ENCODE measurements around the gene RHPN2.

DNA sequence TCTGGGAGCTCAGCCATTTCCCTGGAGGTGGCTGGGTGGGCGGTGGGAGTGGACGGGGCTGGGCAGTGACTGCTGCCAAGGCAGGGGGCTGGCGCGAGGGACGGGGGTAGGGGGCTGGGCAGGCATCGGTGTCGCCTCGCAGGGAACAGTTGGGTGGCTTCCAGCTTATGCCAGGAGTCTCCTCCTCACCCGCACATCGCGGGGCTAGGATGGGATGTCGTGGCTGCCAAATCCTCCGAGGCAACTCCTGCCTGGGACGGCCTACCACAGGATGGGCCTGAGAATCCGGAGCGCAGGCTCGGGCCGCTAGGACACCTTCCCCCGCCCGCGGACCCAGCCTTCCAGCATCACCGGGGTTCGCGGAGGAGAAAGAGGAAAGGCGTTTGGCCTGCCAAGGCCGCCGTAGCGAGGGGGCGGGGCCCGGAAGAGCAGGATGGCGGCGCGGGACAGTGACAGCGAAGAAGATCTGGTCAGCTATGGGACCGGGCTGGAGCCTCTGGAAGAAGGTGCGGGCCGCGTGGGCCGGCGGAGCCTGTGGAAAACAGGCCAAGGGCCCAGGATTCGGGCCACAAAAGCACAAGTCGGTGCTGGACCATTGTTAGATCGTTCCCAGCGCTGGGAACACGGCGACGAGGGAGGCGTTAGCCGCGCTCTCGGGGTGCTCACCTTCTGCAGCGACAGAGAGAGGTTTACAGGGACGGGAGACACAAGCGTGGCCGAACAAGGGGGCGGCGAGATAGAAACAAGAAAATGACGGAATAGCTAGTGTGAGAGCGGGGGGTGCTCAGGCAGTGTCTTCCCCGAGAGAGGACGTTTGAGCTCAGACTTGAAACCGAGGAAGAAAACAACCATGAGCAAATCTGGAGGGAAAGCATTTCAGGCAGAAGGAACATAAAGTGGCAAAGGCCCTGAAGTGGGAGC is 16.3 kb upstream of the RHPN2 start, which contains the start of gene GPATCH1:
- TF ChIP-seq ERF (CRISPR knock-in tag; IDR thresholded peaks at IDR 0.05) (peak; percentile 61), MED1 (CRISPR knock-in tag; IDR thresholded peaks at IDR 0.05) (peak; percentile 71), STAG1 (CRISPR knock-in tag; IDR thresholded peaks at IDR 0.05) (no peak; the same call in 1 of the 2 replicates), ZNF879 (CRISPR knock-in tag; IDR thresholded peaks at IDR 0.05) (no peak), ZBTB3 (CRISPR knock-in tag; IDR thresholded peaks at IDR 0.05; ENCODE audit: borderline replicate concordance, low read depth) (no peak), HNF4A (CRISPR knock-in tag; IDR thresholded peaks at IDR 0.05) (peak; percentile 48), ZNF256 (CRISPR knock-in tag; conservative IDR thresholded peaks at IDR 0.05) (no peak), ZNF367 (CRISPR knock-in tag; IDR thresholded peaks at IDR 0.05; ENCODE audit: borderline replicate concordance) (no peak), EP300 (IDR thresholded peaks at IDR 0.05; ENCODE audit: low read depth in 2 of 2, low read length in 2 of 2) (no peak), EP300 (CRISPR knock-in tag; IDR thresholded peaks at IDR 0.05; ENCODE audit: borderline replicate concordance) (peak; percentile 52; the same call in 1 of the 2 replicates), POLR2AphosphoS5 (IDR thresholded peaks at IDR 0.05; ENCODE audit: low read depth, low read length) (peak; percentile 80), JUN (CRISPR knock-in tag; IDR thresholded peaks at IDR 0.05) (peak; percentile 66; the same call in 1 of the 2 replicates)
- TF ChIP-seq, protein P1, sequence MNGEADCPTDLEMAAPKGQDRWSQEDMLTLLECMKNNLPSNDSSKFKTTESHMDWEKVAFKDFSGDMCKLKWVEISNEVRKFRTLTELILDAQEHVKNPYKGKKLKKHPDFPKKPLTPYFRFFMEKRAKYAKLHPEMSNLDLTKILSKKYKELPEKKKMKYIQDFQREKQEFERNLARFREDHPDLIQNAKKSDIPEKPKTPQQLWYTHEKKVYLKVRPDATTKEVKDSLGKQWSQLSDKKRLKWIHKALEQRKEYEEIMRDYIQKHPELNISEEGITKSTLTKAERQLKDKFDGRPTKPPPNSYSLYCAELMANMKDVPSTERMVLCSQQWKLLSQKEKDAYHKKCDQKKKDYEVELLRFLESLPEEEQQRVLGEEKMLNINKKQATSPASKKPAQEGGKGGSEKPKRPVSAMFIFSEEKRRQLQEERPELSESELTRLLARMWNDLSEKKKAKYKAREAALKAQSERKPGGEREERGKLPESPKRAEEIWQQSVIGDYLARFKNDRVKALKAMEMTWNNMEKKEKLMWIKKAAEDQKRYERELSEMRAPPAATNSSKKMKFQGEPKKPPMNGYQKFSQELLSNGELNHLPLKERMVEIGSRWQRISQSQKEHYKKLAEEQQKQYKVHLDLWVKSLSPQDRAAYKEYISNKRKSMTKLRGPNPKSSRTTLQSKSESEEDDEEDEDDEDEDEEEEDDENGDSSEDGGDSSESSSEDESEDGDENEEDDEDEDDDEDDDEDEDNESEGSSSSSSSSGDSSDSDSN (CRISPR knock-in tag; IDR thresholded peaks at IDR 0.05): peak; percentile 89
- TF ChIP-seq, protein P2, sequence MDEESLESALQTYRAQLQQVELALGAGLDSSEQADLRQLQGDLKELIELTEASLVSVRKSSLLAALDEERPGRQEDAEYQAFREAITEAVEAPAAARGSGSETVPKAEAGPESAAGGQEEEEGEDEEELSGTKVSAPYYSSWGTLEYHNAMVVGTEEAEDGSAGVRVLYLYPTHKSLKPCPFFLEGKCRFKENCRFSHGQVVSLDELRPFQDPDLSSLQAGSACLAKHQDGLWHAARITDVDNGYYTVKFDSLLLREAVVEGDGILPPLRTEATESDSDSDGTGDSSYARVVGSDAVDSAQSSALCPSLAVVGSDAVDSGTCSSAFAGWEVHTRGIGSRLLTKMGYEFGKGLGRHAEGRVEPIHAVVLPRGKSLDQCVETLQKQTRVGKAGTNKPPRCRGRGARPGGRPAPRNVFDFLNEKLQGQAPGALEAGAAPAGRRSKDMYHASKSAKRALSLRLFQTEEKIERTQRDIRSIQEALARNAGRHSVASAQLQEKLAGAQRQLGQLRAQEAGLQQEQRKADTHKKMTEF (CRISPR knock-in tag; IDR thresholded peaks at IDR 0.05): peak; percentile 91
- TF ChIP-seq, protein P3, sequence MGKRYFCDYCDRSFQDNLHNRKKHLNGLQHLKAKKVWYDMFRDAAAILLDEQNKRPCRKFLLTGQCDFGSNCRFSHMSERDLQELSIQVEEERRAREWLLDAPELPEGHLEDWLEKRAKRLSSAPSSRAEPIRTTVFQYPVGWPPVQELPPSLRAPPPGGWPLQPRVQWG (CRISPR knock-in tag; IDR thresholded peaks at IDR 0.05; ENCODE audit: borderline replicate concordance, low read depth): no peak

Data from HepG2 (cell line).